HUDEP-2 (cell line): Measurements from ENCODE around the gene ERAP2.
"Not testable (repeated sequence)": the region's sequence is repeated elsewhere in the genome, so short reads cannot be mapped to it uniquely, and the experiment has no call there.

Source experiments
- DNase-seq, 76 experiments: peaks; one replicate each; lab custom pipeline; 2025; ENCODE audit not compliant: unreplicated experiment in 76 of 76; lab: John Stamatoyannopoulos, UW

The ERAP2 gene

DNA sequence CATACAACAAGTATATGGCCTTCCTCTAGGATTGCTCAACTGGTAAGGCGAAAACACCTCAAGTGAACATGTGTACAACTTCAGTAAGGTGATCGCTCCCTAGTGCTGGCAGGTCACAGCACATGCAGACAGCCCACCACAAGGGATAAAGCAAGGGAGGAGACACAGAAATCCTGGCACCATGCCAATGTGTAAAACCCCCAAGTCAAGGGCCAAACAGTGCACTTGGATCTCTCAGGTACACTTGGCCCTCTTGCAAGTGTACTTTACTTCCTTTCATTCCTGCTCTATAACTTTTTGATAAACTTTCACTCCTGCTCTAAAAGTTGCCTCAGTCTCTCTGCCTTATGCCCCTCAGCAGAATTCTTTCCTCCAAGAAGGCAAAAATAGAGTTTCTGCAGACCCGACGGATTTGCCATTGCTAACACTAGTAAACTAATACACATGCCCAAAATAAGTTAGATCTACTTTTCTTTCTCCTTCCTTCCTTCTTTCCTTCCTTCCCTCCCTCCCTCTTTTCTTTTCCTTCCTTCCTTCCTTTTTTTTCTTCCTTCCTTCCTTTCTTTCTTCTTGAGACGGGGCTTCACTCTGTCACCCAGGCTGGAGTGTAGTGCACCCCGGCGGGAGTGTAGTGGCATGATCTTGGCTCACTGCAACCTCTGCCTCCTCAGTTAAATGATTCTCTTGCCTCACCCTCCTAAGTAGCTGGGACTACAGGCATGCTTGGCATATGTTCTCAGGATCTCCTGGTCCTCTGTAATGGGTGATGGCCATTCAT is 52.8 kb downstream of the ERAP2 start:
- peak in 2 of 76 experiments; percentile 1 to 13 for DNase-seq

- DNase-seq: peak in 69 of 76 experiments; percentile 2 to 86 (median 52)
These were observed 53.8 kb downstream of the ERAP2 start for GRCh38 chr5:96930058-96930457.

DNA sequence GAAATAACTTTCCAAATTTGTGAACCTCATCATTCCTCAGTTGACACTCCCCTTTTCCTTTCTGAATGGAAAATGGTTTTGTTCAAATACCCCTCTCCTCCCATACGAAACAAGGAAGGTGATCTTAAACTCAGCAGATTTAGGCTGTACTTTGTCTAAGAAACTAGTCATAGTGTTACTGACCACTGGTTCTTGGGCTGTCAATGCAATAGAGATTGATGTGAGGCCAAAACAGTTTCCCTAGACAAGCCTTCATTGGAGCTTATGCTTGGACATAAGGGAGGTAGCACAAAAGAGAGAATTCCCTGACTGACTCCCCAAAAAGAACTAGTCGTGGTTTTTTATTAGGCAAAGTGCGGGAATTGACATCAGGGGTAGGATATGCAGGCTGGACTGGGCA is 54.3 kb downstream of the ERAP2 start:
- no peak for DNase-seq

GRCh38 chr5:96931037-96931436 is 54.7 kb downstream of the ERAP2 start:
- not testable (repeated sequence) for DNase-seq

GRCh38 chr5:96931605-96932004 is 55.3 kb downstream of the ERAP2 start:
- DNase-seq: peak in 1 of 76 experiments; percentile 7

DNA sequence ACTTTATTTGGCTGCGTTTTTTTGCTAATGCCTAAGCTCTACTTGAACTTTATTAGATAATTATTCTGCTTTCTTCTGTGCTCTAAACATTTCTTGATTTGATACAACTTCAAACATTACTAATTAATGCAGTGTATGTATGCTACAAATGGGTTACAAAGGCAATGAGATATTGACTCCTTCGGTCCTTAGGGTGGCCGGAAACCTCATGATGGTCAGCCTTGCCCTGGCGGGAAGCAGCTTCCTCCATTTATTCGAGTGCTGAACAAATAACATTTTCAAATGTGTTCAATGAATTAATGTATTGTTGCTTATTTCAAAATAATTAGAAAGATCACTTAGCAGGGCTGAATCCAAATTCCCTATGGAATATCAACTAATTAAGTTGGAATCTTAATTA is 55.7 kb downstream of the ERAP2 start:
- no peak for DNase-seq

- DNase-seq: peak in 5 of 76 experiments; percentile 37 to 61 (median 51)
These were observed 57.7 kb downstream of the ERAP2 start for GRCh38 chr5:96933764-96934707.

DNA sequence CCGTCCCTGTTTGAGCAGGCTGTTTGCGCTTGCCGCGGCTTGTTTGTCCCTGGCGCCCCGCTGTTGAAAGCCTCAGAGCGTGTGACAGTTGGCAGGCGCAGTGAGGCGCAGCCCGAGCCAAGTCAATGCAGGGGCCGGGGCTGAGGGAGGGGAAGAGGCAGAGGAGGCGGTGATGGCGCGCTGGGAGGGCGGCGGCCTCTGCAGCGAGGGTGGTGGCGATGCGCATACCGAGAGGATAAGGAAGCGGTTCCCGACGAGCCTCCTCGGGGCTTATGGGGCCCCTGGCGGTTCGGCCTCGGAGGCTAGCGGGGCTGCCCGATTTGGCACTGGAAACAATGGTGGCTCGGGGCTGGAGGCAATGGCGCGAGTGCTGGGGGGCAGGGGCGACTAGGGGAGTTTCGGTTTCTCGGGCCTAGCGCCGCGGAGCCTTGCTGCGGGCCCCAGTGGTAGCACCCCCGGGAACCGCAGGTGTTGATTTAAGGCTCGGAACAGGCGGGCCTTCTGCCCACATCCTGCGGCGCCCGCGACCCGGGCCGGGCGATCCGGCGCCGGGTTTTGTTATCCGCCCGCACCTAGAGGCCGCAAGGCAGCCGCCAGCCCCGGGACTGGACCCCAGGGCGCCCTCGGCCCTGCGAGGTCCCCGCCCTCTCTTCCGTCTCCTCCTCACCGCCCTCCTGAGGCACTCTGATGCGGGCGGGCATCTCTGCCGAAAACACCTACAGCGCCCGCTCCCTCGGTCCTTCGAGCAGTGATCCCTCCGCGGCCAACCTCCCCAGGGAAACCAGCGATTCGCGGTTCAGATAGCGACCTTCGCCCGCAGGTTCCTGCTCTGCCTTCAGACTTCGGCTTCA is 58.6 kb downstream of the ERAP2 start:
- peak; percentile 22 to 94 (median 87) for DNase-seq

GRCh38 chr5:96935559-96936430 is 59.5 kb downstream of the ERAP2 start, which contains the start of gene LNPEP:
Gene LNPEP (plus strand): TSS chr5:96936080. CDS start chr5:96936156, 76 bp downstream.
- peak in 75 of 76 experiments; percentile 51 to 95 (median 85) for DNase-seq

DNA sequence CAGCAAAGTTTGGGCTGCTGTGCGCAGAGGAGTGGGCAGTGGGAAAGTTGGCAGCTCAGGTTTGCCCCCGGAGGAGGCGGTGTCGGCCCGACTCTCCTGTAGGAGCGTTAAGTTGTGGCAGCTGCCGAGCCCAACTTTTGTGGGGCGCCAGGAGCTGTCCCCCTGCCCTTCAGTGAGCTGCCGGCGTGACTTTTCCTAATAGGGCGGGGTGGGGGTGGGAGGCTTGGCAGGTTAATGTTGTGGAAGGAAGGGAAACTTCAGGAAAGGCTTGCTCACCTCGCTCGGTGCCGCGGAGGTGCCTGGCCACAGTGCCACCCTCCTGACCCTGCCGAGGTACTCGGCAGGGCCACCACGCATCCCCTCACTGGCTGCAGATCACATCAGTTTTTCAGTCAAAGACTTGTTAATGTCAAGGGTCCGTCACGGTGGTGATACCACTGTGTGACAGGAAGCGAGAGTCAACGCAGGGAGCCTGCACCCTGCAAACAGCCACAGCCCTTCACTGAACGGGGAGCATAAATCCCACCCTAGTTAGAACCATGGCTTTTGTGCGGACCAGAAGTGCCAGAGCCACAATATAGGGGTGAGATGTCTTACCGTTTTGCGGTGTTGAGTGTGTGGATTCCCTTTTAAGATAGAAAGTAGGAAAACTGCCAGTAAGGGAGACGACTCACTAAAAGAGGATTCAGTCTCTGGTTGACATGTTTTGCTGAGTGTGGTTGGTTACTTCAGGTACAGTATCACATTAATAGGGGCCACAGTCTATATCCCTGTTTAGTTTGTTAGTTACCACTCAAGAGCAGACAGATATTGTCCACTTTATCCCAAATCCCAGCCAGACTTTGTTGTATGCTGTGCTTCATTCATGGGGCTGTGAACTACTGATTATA is 60.4 kb downstream of the ERAP2 start:
- DNase-seq: peak in 23 of 76 experiments; percentile 5 to 44 (median 19)

DNA sequence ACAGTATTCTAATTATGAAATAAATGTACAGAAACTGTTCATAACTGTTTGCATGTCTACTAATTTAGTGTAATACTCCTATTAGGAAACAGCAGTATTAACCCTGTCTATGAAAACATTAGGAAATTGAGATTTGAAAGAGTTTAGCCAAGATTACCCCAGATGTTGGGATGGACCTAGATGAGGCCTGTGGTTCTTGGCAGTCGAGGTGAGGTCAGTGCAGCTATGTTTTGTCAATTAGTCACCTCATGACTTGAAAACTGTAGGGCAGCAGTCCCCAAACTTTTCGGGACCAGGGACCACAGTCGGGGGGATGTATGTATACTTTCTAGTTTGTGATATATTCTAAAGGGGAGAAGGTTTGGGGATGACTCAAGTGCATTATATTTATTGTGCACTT is 64.3 kb downstream of the ERAP2 start:
- DNase-seq: no peak

- no peak for DNase-seq
These were observed 64.8 kb downstream of the ERAP2 start for GRCh38 chr5:96941140-96941539.

DNA sequence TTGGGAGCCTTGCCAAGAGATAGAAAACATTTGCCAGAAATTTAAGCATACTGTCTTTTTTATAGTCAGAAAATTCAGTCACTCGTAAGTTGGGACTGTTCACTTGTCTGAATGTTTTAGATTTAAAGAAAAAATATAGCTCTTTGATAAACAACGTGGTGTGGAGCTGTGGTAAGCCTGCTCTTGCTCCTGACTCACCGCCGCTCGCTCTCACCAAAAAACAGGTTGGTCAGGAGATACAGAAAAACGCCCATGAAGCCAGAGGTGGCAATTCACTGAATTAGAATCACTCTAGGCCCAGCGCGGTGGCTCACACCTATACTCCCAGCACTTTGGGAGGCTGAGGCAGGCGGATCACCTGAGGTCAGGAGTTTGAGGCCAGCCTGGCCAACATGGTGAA is 65.8 kb downstream of the ERAP2 start:
- DNase-seq: no peak

- DNase-seq: no peak
These were observed 66.6 kb downstream of the ERAP2 start for GRCh38 chr5:96942911-96943310.

DNA sequence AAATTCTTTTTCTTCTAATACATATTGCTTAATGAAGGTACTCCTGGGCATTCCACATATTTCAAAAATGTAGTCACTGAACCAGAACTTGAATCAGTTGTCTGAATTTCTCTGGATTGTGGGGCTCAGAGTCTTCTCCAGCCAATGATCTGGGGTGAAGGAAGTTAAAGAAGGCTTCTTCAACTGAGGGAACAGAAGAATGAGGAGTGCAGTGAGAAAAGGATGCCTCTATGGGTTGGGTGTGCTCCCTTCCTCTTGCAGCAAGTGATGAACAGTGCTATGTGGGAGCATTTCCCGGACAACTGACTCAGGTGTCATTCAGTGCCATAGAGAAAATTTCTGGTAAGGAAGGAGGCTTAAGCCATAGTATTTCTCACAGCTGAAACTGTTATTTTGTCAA is 67.5 kb downstream of the ERAP2 start:
- no peak for DNase-seq

GRCh38 chr5:96945144-96945897 is 69.0 kb downstream of the ERAP2 start:
- no peak for DNase-seq

DNA sequence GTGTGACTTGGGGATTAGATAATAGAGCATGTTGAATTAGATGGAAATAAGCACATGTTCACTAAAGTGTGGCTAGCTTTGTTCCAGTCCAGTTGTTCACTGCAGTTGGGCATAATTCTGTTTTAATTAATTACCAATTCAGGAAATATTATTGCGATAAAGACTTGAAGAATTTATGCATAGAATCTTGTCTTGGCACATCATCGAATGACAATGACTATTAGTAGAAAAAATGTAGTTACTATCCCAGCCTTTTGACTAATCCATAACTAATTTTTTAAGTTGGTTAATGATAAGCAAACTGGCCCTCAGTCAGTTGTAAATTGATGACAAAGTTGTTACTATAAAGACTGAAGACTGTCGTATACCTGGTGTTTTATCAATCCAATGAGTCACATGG is 70.1 kb downstream of the ERAP2 start:
- DNase-seq: no peak
